Measurements from ENCODE around the gene MS4A7.

Gene MS4A7

GRCh38 chr11:60378354-60378753 is at the start of gene MS4A7:
MS4A7 (plus strand) TSS chr11:60378532; CDS start chr11:60383142, 4,610 bp downstream.
- no peaks in the 10 kb centered on the region for H3K9me2 ChIP-seq (replicated peaks; ENCODE audit: low read depth, low read length)
- peaks cover 61% of the 10 kb centered on the region for H3K4me1 ChIP-seq (ENCODE audit: insufficient read depth, low read length, poor library complexity, severe bottlenecking)
- no peaks in the 10 kb centered on the region for H3K27me3 ChIP-seq (ENCODE audit: insufficient read depth, low read length, poor library complexity, severe bottlenecking)
- TF ChIP-seq CTCF (conservative IDR thresholded peaks at IDR 0.05; ENCODE audit: low read length) (peak; percentile 24; the same call in 1 of the 2 replicates), EZH2phosphoT487 (IDR thresholded peaks at IDR 0.05; ENCODE audit: borderline replicate concordance) (no peak)
- no peaks in the 10 kb centered on the region for H3K79me2 ChIP-seq (ENCODE audit: insufficient read depth, low read length)
- peak within 1 kb of the TSS; percentile 34 for H2AFZ ChIP-seq (ENCODE audit: low read length)
- peak within 1 kb of the TSS; percentile 67 for H3K9ac ChIP-seq (ENCODE audit: low read depth, low read length, poor library complexity, severe bottlenecking)
- H3K36me3 ChIP-seq (ENCODE audit: insufficient read depth, low read length) = no peaks in the 10 kb centered on the region
- peak within 1 kb of the TSS; percentile 87 for H3K4me2 ChIP-seq (ENCODE audit: low read depth, low read length, poor library complexity, severe bottlenecking)
- H3F3A ChIP-seq (ENCODE audit: low read depth) = peaks cover 5% of the 10 kb centered on the region; the same call in 1 of the 2 replicates
- H3K4me3 ChIP-seq (ENCODE audit: low read length, poor library complexity, severe bottlenecking) = peak within 1 kb of the TSS; percentile 67
- no peaks in the 10 kb centered on the region for H3K9me3 ChIP-seq (ENCODE audit: insufficient read depth, low read depth, low read length)
- no peaks in the 10 kb centered on the region for H4K20me1 ChIP-seq (ENCODE audit: insufficient read depth, low read length, poor library complexity, severe bottlenecking)

GRCh38 chr11:60332846-60333245 is 45.5 kb upstream of the MS4A7 start:
- H3F3A ChIP-seq (ENCODE audit: low read depth) = no peaks in the 10 kb centered on the region
- peak overlapping the region; percentile 69; the same call in 1 of the 2 replicates for H2AFZ ChIP-seq (ENCODE audit: low read length)

GRCh38 chr11:60334005-60334620 is 44.2 kb upstream of the MS4A7 start:
- Histone ChIP-seq H4K20me1 (ENCODE audit: insufficient read depth, low read length, poor library complexity, severe bottlenecking) (no peaks in the 10 kb centered on the region), H3K27me3 (ENCODE audit: insufficient read depth, low read length, poor library complexity, severe bottlenecking) (no peaks in the 10 kb centered on the region), H2AFZ (ENCODE audit: low read length) (peak overlapping the region; percentile 69), H3K4me2 (ENCODE audit: low read depth, low read length, poor library complexity, severe bottlenecking) (no peak overlapping the region), H3K9me3 (ENCODE audit: insufficient read depth, low read depth, low read length) (no peaks in the 10 kb centered on the region), H3K4me3 (ENCODE audit: low read length, poor library complexity, severe bottlenecking) (no peak overlapping the region), H3K4me1 (ENCODE audit: insufficient read depth, low read length, poor library complexity, severe bottlenecking) (peaks cover 4% of the 10 kb centered on the region), H3K9ac (ENCODE audit: low read depth, low read length, poor library complexity, severe bottlenecking) (no peak overlapping the region), H3K36me3 (ENCODE audit: insufficient read depth, low read length) (no peaks in the 10 kb centered on the region), H3F3A (ENCODE audit: low read depth) (no peaks in the 10 kb centered on the region), H3K79me2 (ENCODE audit: insufficient read depth, low read length) (no peaks in the 10 kb centered on the region), H3K9me2 (replicated peaks; ENCODE audit: low read depth, low read length) (no peaks in the 10 kb centered on the region)
- peak; percentile 81 for TF ChIP-seq CTCF (conservative IDR thresholded peaks at IDR 0.05; ENCODE audit: low read length)
- no peak for TF ChIP-seq EZH2phosphoT487 (IDR thresholded peaks at IDR 0.05; ENCODE audit: borderline replicate concordance)

More at GRCh38 chr11:60332846-60333245, 45.5 kb upstream of the MS4A7 start:
- H3K4me1 ChIP-seq (ENCODE audit: insufficient read depth, low read length, poor library complexity, severe bottlenecking) = peaks cover 4% of the 10 kb centered on the region
- H3K9ac ChIP-seq (ENCODE audit: low read depth, low read length, poor library complexity, severe bottlenecking) = no peak overlapping the region
- no peaks in the 10 kb centered on the region for H3K36me3 ChIP-seq (ENCODE audit: insufficient read depth, low read length)
- no peaks in the 10 kb centered on the region for H4K20me1 ChIP-seq (ENCODE audit: insufficient read depth, low read length, poor library complexity, severe bottlenecking)
- H3K9me2 ChIP-seq (replicated peaks; ENCODE audit: low read depth, low read length) = no peaks in the 10 kb centered on the region
- no peaks in the 10 kb centered on the region for H3K9me3 ChIP-seq (ENCODE audit: insufficient read depth, low read depth, low read length)
- no peak overlapping the region for H3K4me2 ChIP-seq (ENCODE audit: low read depth, low read length, poor library complexity, severe bottlenecking)
- no peaks in the 10 kb centered on the region for H3K27me3 ChIP-seq (ENCODE audit: insufficient read depth, low read length, poor library complexity, severe bottlenecking)
- H3K4me3 ChIP-seq (ENCODE audit: low read length, poor library complexity, severe bottlenecking) = no peak overlapping the region
- TF ChIP-seq EZH2phosphoT487 (IDR thresholded peaks at IDR 0.05; ENCODE audit: borderline replicate concordance) = no peak
- no peak for TF ChIP-seq CTCF (conservative IDR thresholded peaks at IDR 0.05; ENCODE audit: low read length)
- H3K79me2 ChIP-seq (ENCODE audit: insufficient read depth, low read length) = no peaks in the 10 kb centered on the region
